ENCODE data around the gene CCDC88C. TPM values are rescaled to one million over a fixed set of nuclear protein-coding genes. Genes with fewer than 3 reads are reported as not detected.

CCDC88C gene
- total RNA-seq, 1 experiment from 2014 or later, result 19.7 TPM

DNA sequence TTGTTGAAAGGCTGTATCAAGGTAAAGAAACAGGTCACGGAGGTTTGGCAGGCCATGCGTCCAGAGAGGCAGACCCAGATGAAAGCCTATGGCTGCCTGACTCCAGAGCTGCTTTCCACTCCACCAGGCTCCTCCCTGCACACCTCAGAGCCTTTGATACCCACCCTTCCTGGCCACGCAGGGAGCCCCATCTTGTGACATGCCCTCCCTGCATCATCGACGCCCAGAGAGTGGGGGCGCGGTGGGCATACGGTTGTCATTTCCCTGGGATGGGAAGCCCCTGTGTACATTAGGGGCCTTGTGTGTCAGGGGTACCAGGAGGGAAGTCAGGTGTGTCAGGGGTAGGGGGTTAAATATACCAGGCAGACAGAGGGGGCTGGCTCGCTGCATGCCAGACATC, 142.8 kb downstream of the CCDC88C start:
- POLR2A ChIA-PET (ENCODE audit: unreplicated experiment), result no interaction called here
- Histone ChIP-seq H3K9me2 (replicated peaks; ENCODE audit: low read length) (no peaks in the 10 kb centered on the region), H3K4me2 (ENCODE audit: low read length) (no peak overlapping the region), H2AFZ (ENCODE audit: low read length) (no peak overlapping the region), H3K4me3 (ENCODE audit: low read length) (no peak overlapping the region), H3K79me2 (ENCODE audit: low read length) (no peaks in the 10 kb centered on the region), H3F3A (ENCODE audit: low read length, unreplicated experiment) (no peaks in the 10 kb centered on the region), H4K20me1 (ENCODE audit: low read length) (no peaks in the 10 kb centered on the region), H3K9ac (ENCODE audit: low read length) (no peak overlapping the region), H3K27me3 (ENCODE audit: low read length) (no peaks in the 10 kb centered on the region), H3K27ac (ENCODE audit: low read length) (no peak overlapping the region), H3K9me3 (ENCODE audit: low read length) (no peaks in the 10 kb centered on the region), H3K4me1 (ENCODE audit: insufficient read depth, low read length) (no peaks in the 10 kb centered on the region), H3K36me3 (ENCODE audit: low read depth, low read length) (peaks cover 11% of the 10 kb centered on the region; the same call in 1 of the 2 replicates)
- TF ChIP-seq CTCF (conservative IDR thresholded peaks at IDR 0.05; ENCODE audit: low read depth, low read length), result no peak
- TF ChIP-seq EZH2 (IDR thresholded peaks at IDR 0.05; ENCODE audit: low read length, unreplicated experiment), result no peak
- TF ChIP-seq EZH2phosphoT487 (IDR thresholded peaks at IDR 0.05; ENCODE audit: borderline replicate concordance, low read length), result no peak
- intact Hi-C loops (cut with micrococcal nuclease), result no loop called here
- no TSS peak for BruUV-seq (replicated peaks)
- no peak for DNase-seq
- ATAC-seq, result no peak
- CTCF ChIA-PET, result no interaction called here

- Histone ChIP-seq H3K36me3 (ENCODE audit: low read depth, low read length) (peaks cover 6% of the 10 kb centered on the region; the same call in 1 of the 2 replicates), H3K4me2 (ENCODE audit: low read length) (no peak overlapping the region), H3K27ac (ENCODE audit: low read length) (no peak overlapping the region), H3K4me1 (ENCODE audit: insufficient read depth, low read length) (no peaks in the 10 kb centered on the region), H3K9me3 (ENCODE audit: low read length) (no peaks in the 10 kb centered on the region), H2AFZ (ENCODE audit: low read length) (no peak overlapping the region), H3K9ac (ENCODE audit: low read length) (no peak overlapping the region), H3K4me3 (ENCODE audit: low read length) (no peak overlapping the region), H3K79me2 (ENCODE audit: low read length) (no peaks in the 10 kb centered on the region), H4K20me1 (ENCODE audit: low read length) (no peaks in the 10 kb centered on the region), H3F3A (ENCODE audit: low read length, unreplicated experiment) (no peaks in the 10 kb centered on the region), H3K9me2 (replicated peaks; ENCODE audit: low read length) (no peaks in the 10 kb centered on the region), H3K27me3 (ENCODE audit: low read length) (no peaks in the 10 kb centered on the region)
- CTCF ChIA-PET, result no interaction called here
- ATAC-seq, result no peak
- no peak for DNase-seq
- no TSS peak for BruUV-seq (replicated peaks)
- TF ChIP-seq CTCF (conservative IDR thresholded peaks at IDR 0.05; ENCODE audit: low read depth, low read length), result no peak
- TF ChIP-seq EZH2phosphoT487 (IDR thresholded peaks at IDR 0.05; ENCODE audit: borderline replicate concordance, low read length), result no peak
- TF ChIP-seq EZH2 (IDR thresholded peaks at IDR 0.05; ENCODE audit: low read length, unreplicated experiment), result no peak
- POLR2A ChIA-PET (ENCODE audit: unreplicated experiment), result no interaction called here
- intact Hi-C loops (cut with micrococcal nuclease), result no loop called here
Measured at GRCh38 chr14:91273885-91274273, 143.7 kb downstream of the CCDC88C start.

DNA sequence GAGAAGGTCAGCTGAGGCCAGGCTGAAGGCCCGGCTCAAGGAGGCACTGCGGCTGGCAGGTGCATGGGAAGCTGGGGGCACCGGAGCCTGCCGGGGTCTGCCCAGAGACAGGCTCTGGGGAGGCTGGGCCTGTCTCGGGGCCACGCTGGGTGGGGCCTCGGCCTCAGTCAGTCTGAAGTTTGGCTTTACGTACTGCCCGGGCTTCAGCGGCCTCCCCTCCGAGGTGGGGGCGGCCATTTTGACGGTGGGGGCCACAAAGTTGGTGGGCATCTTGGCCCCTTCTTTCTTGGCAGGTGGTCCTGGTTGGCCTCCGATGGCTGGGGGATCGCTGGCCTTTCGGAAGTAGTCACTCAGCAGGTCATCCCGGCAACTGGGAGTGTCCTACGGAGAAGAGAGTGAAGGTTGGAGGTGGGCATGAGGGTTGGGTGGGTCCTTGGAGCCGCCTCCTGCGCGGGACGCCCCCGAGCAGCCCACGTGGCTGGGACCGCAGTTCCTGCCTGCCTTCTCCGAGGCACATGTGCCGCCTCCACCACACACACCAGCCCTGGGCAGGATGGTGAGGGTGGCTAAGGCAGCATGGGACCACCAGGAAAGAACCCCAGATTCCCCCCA, 144.2 kb downstream of the CCDC88C start:
- H3K79me2 ChIP-seq (ENCODE audit: low read length), result no peaks in the 10 kb centered on the region
- intact Hi-C loops (cut with micrococcal nuclease), result no loop called here

More for the DNA sequence above, 144.2 kb downstream of the CCDC88C start:
- DNase-seq (no peak), ATAC-seq (no peak)
- H3K27ac ChIP-seq (ENCODE audit: low read length), result no peak overlapping the region
- no peak for TF ChIP-seq EZH2phosphoT487 (IDR thresholded peaks at IDR 0.05; ENCODE audit: borderline replicate concordance, low read length)
- no peak for TF ChIP-seq EZH2 (IDR thresholded peaks at IDR 0.05; ENCODE audit: low read length, unreplicated experiment)
- TF ChIP-seq CTCF (conservative IDR thresholded peaks at IDR 0.05; ENCODE audit: low read depth, low read length), result no peak
- no peaks in the 10 kb centered on the region for H4K20me1 ChIP-seq (ENCODE audit: low read length)
- ChIA-PET POLR2A (ENCODE audit: unreplicated experiment) (no interaction called here), CTCF (no interaction called here)
- peaks cover 6% of the 10 kb centered on the region; the same call in 1 of the 2 replicates for H3K36me3 ChIP-seq (ENCODE audit: low read depth, low read length)
- no peaks in the 10 kb centered on the region for H3K27me3 ChIP-seq (ENCODE audit: low read length)
- H3F3A ChIP-seq (ENCODE audit: low read length, unreplicated experiment), result no peaks in the 10 kb centered on the region
- H3K9me3 ChIP-seq (ENCODE audit: low read length), result no peaks in the 10 kb centered on the region
- H2AFZ ChIP-seq (ENCODE audit: low read length), result no peak overlapping the region
- no peak overlapping the region for H3K4me2 ChIP-seq (ENCODE audit: low read length)
- BruUV-seq (replicated peaks), result no TSS peak
- H3K9me2 ChIP-seq (replicated peaks; ENCODE audit: low read length), result no peaks in the 10 kb centered on the region
- no peak overlapping the region for H3K9ac ChIP-seq (ENCODE audit: low read length)
- H3K4me3 ChIP-seq (ENCODE audit: low read length), result no peak overlapping the region
- H3K4me1 ChIP-seq (ENCODE audit: insufficient read depth, low read length), result no peaks in the 10 kb centered on the region

All from PC-3 (cell line).